Activated naive CD4-positive, alpha-beta T cell (primary cell): ENCODE data around the gene CFDP1.
"Not testable (repeated sequence)": the region's sequence is repeated elsewhere in the genome, so short reads cannot be mapped to it uniquely, and the experiment has no call there.

ENCODE experiments used
- DNase-seq, 4 experiments: peaks; one replicate each; lab custom pipeline; 2025; lab: John Stamatoyannopoulos, UW

The CFDP1 gene

DNA sequence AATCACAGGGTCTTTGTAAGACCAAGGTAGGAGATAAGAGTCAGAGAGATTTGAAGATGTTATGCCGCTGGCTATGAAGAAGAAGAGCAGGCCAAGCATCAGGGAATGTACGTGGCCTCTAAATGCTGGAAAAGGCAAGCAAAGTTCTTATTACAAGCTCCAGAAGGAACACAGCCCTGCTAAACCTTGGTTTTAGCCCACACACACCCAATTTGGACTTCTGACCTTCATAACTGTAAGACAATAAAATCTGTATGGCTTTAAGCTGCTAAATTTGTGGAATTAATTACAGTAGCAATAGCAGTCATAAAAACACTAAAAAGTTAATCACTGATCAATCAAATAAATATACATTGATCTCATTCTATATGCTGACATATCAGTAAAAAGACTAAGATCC is 25.1 kb upstream of the CFDP1 start:
- DNase-seq = no peak

DNA sequence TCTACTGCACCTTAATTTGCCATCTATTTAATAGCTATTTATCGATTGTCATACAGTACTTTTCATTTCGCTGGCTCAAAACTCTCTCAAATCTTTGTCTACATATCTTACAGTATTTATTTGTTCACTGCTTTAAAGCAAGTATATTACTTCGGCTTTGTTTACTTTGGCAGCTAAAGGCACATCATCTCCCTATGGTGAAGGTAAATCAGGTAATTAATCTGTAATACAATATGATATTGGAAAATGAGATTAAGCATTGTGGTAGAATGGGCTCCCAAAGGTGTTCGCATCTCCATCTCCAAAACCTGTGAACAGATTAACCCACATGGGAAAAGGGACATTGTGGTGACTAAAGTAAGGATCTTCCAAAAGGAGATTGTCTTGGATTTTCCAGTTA is 24.7 kb upstream of the CFDP1 start:
- no peak for DNase-seq

GRCh38 chr16:75457485-75458021 is 24.2 kb upstream of the CFDP1 start:
- DNase-seq = no peak

- DNase-seq = no peak
These were observed 23.7 kb upstream of the CFDP1 start for GRCh38 chr16:75456971-75457370.

- not testable (repeated sequence) for DNase-seq
These were observed 23.2 kb upstream of the CFDP1 start for GRCh38 chr16:75456486-75456885.

GRCh38 chr16:75455677-75456076 is 22.4 kb upstream of the CFDP1 start:
- no peak for DNase-seq

- DNase-seq = no peak
These were observed 19.3 kb upstream of the CFDP1 start for GRCh38 chr16:75452464-75453190.

DNA sequence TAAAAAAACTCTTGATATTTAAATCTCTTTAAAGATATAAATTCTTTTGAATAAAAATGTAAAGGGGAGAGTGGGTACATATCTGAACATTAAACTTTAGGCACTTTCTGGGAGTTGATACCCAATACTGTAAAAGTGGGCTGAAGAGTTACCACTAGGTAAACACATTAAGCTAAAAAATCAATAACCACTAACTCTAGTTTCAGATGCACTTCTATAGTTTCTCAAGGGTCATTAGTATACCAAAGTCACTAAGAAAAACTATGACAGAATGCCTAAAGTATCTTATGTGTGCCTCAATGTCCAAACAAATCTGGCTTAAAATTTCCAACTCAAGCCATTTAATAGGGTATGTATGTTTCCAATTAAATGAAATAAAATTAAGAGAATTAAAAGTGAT is 13.1 kb upstream of the CFDP1 start:
- no peak for DNase-seq

DNA sequence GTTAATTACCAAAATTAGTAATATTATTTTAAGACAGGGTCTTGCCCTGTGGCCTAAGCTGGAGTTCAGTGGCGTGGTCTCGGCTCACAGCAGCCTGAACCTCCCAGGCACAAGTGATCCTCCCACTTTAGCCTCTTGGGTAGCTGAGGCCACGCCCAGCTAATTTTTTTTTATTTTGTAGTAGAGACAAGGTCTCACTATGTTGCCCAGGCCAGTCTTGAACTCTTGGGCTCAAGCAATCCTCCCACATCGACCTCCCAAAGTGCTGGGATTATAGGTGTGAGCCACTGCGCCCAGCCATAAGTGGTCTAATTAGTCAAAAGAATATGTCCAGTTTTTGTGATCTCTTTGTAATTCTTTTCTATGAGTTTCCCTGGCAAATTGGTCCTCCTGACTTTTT is 12.0 kb upstream of the CFDP1 start:
- no peak for DNase-seq

DNA sequence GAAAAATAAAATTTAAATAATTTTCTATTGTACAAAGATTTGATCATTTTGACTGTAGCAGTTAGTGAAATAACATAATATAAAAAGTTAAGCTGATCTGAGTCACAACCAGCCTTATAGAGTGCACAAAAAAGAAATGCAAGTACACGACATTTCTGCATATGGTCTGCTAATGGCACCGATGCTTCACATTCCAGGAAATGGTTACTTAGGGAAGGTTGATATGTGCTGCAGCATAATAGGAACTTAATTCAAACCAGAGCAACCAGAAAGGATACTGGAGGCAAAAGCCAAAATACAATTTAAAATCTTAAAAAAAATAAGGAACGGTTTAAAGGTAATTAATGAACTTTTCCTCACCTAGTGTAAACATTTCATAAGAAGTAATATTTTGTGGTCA is 10.0 kb upstream of the CFDP1 start:
- no peak for DNase-seq

- DNase-seq = peak; percentile 46 to 74 (median 66)
These were observed 570 bp upstream of the CFDP1 start for GRCh38 chr16:75433732-75434413.

DNA sequence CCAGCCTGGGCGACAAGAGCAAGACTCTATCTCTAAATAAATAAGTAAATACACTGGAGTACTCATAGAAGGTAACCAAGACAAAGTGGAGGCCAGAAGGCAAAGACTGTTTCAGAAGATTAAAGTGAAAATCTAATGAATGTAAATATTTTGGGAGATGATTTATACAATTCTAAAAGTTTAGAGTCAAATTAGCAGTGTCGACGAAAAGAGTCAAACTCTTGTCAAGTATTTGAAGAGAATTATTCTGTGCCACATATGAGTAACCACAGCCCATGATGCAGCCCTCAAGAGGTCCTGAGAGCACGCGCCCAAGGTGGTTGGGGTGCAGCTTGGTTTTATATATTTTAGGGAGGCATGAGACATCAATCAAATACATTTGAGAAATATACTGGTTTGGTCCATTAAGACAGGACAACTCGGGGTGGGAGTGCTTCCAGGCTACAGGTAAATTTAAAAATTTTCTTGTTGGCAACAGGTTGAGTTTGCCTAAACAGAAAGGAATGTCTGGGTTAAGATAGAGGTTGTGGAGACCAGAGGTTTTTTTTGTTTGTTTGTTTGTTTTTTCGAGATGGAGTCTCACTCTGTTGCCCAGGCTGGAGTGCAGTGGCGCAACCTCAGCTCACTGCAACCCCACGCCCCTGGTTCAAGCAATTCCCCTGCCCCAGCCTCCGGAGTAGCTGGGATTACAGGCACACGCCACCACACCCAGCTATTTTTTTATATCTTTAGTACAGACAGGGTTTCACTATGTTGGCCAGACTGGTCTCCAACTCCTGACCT is 3.5 kb downstream of the CFDP1 start:
- no peak for DNase-seq

- not testable (repeated sequence) for DNase-seq
These were observed 6.8 kb downstream of the CFDP1 start for GRCh38 chr16:75426524-75426923.

DNA sequence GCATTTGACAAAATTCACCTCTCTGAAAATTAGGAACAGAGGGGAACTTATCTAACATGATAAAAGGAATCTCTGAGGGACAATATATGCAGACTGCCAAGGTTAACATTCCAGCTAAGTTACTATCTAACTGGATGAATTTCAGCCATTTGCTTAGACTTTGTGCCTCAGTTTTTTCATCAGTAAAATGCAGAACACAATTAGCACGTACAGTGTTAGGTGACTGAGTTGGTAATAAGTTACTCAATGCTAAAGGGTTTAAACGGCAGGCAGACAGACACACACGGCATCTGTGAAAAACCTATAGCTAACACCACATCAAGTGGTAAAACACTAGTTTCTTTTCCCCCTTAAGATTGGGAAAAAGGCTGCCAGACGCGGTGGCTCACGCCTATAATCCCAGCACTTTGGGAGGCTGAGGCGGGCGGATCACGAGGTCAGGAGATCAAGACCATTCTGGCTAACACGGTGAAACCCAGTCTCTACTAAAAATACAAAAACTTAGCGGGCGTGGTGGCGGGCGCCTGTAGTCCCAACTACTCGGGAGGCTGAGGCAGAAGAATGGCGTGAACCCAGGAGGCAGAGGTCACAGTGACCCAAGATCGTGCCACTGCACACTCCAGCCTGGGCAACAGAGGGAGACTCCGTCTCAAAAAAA is 9.1 kb downstream of the CFDP1 start:
- DNase-seq = not testable (repeated sequence)

DNA sequence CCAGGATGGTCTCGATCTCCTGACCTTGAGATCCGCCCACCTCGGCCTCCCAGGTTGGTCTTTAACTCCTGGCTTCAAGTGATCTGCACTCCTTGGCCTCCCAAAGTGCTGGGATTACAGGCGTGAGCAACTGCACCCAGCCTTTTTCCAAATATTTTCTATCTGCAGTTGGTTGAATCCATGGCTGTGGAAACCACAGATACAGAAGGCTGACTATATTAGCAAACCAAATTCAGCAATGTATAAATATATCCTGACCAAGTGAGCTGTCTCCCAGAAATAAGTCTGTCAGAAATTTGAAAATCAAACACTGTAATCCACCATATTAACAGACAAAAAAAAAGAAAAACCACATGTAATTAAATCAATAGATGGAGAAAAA is 9.6 kb downstream of the CFDP1 start:
- no peak for DNase-seq

GRCh38 chr16:75421820-75422126 is 11.5 kb downstream of the CFDP1 start:
- no peak for DNase-seq

DNA sequence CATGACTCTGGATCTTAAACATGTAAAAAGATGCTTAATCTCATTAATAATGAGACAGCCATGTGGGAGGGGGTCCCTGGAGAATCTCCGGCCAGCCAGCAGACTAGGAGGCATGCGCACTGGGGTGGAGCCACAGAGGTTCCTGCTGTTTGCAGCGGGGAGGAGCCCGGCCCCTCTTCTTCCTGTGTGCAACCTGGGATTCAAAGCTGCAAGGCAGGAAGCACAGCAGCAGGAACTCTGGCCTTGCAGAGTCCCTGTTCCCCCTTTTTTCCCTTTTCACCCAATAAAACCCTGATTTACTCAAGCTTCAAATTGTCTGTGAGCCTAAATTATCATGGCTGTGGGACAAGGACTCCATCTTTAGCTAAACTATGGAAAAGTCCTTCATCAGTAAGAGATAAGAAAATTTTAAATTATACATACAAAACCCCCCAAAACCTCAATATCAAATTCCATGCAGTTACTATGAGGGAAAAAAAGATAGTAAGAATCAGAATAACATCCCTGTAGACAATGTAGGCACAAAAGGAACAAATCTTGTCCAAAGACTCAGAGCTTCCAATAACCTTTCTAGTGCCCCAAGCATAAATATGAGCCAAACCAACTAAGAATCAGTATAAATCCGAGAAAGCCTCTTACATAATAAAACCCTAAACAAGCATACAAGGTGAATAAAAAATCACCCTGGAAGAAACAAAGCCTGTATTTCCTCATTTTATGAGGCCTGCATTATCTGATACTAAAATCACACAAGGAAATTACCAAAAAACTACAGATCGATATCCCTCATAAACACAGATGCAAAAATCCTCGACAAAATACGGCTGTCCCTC is 12.1 kb downstream of the CFDP1 start:
- DNase-seq = peak in 2 of 4 experiments; percentile 6 to 18

- no peak for DNase-seq
These were observed 16.3 kb downstream of the CFDP1 start for GRCh38 chr16:75416904-75417565.

GRCh38 chr16:75415169-75415905 is 18.0 kb downstream of the CFDP1 start:
- no peak for DNase-seq

DNA sequence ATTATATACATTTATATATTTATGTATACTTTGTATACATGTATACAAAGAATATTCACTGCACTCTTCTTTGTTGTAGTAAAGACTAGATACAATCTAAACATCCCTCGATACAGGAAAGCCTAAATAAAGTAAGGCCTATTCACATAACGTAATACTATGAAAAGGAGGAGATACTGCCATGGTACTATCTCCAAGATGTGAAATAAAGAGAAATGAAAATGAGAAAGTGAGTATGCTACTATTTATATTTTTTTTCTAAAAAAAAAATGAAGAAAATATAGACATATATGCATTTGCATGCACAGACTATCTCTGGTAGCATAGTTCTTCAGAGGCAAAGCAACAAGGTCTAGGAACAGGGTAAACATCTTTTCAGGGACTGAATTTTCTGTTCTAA is 19.4 kb downstream of the CFDP1 start:
- no peak for DNase-seq
